GM18511 (cell line): ENCODE data around the gene POLR2C.
A peak's percentile ranks its signal among the peaks of the same experiment; 100 is the strongest.
"Not testable (repeated sequence)": the region's sequence is repeated elsewhere in the genome, so short reads cannot be mapped to it uniquely, and the experiment has no call there.

Source experiments
- ATAC-seq: cut with Tn5 transposase; IDR thresholded peaks from one replicate; pipeline ENCODE4 v1.9.1; 2021; ENCODE audit warnings: mild to moderate bottlenecking, moderate library complexity; ENCODE audit not compliant: unreplicated experiment

POLR2C gene

GRCh38 chr16:57478396-57479204, 16.1 kb downstream of the POLR2C start:
- ATAC-seq, result no peak

- no peak for ATAC-seq
These were observed 16.9 kb downstream of the POLR2C start for GRCh38 chr16:57479205-57479975.

GRCh38 chr16:57479976-57480753, 17.7 kb downstream of the POLR2C start:
- no peak for ATAC-seq

GRCh38 chr16:57480754-57481230, 18.3 kb downstream of the POLR2C start:
- ATAC-seq, result no peak

GRCh38 chr16:57481421-57481820, 18.9 kb downstream of the POLR2C start:
- no peak for ATAC-seq

GRCh38 chr16:57482845-57483545, 20.5 kb downstream of the POLR2C start:
- no peak for ATAC-seq

- no peak for ATAC-seq
These were observed 21.4 kb downstream of the POLR2C start for GRCh38 chr16:57483725-57484514.

GRCh38 chr16:57484515-57485005, 22.1 kb downstream of the POLR2C start:
- ATAC-seq, result no peak

GRCh38 chr16:57485091-57485915, 22.8 kb downstream of the POLR2C start:
- no peak for ATAC-seq

GRCh38 chr16:57485916-57486857, 23.7 kb downstream of the POLR2C start, which contains the start of gene DOK4:
DOK4 (minus strand) TSS chr16:57486493; CDS start chr16:57479507, 6,986 bp downstream.
- ATAC-seq, result peak; percentile 93

GRCh38 chr16:57486858-57487834, 24.7 kb downstream of the POLR2C start:
- ATAC-seq, result no peak

GRCh38 chr16:57489229-57489628, 26.8 kb downstream of the POLR2C start:
- no peak for ATAC-seq

- no peak for ATAC-seq
These were observed 31.3 kb downstream of the POLR2C start for GRCh38 chr16:57493767-57494166.

GRCh38 chr16:57497121-57497520, 34.6 kb downstream of the POLR2C start:
- ATAC-seq, result no peak

GRCh38 chr16:57498031-57498430, 35.6 kb downstream of the POLR2C start:
- no peak for ATAC-seq

GRCh38 chr16:57499941-57500340, 37.5 kb downstream of the POLR2C start:
- not testable (repeated sequence) for ATAC-seq
